HG02759 (cell line): ENCODE results near the gene SMPD3.

Source experiments
- ATAC-seq: cut with Tn5 transposase; IDR thresholded peaks from one replicate; pipeline ENCODE4 v1.9.1; 2021; ENCODE audit warnings: mild to moderate bottlenecking, moderate library complexity; ENCODE audit not compliant: unreplicated experiment

SMPD3 gene

DNA sequence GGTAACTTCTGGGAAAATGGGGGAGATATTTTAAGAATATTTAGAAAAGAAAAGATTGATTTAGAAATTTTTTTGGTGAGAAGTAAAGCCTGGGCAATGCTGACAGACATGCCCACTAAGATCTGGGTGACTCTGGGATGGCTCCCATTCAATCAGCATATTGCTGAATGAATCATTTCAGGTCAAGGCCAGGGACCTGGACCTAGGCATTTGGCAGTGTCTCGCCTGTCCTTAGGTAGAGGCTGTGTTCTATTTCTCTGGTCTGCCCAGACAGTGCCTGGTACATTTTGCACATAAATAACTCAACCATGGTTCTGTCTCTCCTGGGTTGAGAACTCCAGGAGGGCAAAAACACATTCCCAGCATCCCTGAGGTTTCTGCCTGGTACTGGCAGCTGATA is 39.9 kb downstream of the SMPD3 start:
- no peak for ATAC-seq

DNA sequence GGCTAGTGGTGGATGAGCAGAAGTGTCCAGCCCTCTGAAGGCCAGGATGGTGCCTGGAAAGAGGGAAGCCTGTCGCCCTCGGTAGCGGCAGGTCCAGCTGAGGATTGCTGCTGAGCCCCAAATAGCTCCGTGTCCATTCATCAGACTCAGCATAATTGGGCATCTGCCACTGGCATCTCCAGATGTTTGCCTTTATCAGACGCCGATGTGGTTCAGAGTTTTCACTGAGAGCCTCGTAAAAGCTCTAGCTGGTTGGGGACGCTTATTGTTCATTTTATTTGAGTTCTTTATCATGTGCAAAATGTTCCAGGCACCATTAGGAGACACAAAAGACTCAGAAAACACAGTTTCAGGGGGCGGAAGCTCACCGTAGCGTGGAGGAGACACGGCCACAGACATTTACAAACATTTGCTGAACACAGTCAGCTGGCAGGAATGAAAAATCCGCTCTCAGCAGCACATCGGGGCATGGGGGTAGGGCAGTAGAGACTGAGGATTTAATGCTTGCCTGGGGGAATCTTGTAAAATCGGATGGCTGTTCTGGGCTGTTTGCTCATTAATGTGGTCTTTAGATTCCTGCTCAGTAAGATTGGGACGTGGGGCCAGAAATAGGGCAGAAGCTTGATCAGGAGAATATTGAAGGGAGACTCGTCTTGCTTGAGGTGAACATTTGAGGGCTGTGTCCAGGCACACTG is 41.7 kb downstream of the SMPD3 start:
- ATAC-seq = no peak

DNA sequence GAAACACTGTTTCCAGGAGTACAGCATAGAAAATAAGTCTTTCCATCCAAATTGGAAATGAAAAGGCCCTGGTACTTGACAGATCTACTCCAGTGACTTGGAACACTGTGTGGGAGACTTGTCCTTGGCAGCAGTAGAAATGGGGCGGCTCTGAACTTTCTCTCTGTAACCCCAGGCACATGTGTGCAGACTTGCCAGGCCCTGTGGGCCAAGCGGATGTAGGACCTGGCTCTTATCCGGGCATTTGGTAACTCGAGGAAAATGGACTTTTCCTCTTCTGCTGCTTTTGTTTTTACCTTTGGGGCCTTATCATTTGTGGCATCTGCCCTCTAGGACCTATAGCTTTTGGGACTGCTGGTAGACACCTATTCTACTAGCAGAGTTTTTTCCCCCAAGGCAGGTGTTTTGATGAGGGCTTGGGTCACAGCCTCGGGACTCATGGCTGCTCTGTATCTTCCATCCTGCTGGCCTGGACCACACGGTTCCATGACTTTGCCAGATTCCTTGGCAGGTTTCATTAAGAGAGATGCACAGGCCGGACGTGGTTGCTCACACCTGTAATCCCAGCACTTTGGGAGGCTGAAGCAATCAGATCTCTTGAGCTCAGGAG is 43.5 kb downstream of the SMPD3 start:
- ATAC-seq = no peak

DNA sequence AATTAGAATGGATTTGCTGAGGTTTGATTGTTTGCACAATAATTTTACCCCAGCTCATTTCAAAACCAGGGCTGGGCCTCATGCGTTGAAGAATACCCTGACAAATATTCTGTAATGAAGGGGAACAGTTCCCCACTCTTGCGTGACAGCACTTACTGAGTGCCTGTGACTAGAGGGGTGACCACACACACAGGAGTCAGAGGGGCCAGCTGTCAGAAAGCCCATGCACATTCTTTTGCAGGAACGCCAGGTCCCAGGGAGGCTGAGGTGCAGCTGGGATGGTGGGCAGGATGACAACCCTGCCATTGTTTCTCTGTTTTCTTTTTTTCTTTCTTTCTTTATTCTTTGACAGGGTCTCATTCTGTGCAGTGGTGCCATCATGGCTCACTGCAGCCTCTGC is 44.6 kb downstream of the SMPD3 start:
- ATAC-seq = no peak

DNA sequence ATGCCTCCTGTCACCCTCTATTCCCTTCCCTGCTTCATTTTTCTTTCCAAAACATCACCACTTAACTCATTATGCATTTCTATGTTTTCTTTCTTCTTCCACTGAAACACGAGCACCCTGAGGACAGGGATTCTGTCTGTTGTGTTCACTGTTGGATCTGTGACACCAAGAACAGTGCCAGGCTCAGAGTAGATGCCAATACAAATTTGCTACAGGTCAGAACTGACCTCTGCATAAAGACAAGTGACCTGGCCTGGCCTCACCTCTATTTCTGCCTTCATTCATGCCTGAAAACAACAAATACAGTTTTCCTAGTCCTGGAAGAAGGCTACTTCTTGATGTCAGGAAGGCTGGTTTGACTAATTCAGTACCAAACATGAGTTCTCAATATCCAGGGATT is 45.1 kb downstream of the SMPD3 start:
- ATAC-seq = no peak

DNA sequence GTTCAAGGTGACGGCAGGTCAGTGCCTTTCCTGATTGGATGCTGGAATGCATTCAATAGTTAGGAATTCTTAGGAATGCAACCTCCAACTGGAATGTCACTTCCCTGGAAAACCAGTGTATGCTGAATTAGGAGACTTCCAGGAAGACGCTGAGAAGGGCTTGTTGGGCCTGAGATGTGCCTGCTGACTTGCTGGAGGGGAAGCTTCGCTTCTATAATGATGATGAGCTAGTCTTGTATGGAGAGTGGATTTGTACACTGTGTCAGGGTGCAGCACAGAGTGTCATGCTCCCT is 45.6 kb downstream of the SMPD3 start:
- no peak for ATAC-seq

DNA sequence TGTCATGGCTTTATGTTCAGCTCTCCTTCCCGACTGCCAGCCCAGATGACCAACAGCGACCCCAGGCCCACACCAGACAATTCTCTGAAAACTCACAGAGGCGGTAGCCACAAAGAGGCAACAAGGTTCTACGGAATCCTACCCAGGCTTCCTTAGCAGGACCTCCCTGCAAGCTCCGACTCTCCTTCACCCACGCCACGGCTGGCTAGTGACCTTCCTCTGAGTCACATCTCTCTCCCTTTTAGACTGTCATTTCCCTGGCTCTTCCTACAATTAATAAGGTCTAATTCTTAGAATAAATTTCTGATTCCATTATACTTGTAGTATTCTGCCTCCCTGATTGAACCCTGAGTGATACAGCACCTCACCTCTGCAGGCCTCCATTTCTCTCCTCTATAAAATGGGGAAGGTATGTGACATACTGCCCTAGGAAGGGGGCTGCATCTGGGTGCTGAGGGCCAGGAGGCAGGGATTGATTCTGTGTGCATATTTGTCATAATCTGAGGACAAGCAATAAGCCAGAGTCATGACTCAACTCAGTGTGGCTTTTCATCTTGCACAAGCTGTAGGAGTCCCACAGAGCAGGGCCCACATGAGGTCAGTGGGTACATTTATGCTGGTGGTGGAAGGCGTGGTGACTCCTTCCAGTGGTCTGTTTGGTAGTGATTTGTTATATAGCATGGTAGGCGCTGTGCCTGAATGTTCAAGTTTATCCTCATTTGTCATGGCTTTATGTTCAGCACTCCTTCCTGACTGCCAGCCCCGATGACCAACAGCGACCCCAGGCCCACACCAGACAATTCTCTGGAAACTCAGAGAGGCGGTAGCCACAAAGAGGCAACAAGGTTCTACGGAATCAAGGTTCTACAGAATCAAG is 46.2 kb downstream of the SMPD3 start:
- ATAC-seq = no peak

DNA sequence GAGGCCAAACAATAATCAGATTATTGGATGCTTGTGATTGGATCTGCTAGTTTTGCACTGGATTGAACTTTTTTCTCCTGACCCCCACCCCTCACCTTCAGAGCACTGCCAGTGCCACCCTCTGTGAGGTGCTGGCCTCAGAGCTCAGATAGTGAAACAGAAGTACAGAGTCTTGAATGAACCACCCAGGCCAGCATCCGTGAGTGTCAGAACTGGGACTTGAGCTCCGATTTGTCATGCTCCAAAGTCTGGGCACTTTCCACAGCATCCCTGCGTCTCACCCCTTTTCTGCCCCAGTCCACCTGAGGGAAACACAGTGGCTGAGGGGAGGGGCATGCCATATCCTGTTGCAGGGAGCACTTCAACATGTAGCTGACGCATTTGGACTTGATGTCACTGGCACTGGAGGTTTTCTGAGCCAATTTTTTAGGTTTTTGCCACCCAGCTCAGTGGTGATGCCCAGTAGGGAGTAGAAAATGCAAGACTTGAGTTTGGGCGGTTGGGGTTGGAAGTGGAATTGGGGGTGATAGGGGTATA is 47.3 kb downstream of the SMPD3 start:
- no peak for ATAC-seq

DNA sequence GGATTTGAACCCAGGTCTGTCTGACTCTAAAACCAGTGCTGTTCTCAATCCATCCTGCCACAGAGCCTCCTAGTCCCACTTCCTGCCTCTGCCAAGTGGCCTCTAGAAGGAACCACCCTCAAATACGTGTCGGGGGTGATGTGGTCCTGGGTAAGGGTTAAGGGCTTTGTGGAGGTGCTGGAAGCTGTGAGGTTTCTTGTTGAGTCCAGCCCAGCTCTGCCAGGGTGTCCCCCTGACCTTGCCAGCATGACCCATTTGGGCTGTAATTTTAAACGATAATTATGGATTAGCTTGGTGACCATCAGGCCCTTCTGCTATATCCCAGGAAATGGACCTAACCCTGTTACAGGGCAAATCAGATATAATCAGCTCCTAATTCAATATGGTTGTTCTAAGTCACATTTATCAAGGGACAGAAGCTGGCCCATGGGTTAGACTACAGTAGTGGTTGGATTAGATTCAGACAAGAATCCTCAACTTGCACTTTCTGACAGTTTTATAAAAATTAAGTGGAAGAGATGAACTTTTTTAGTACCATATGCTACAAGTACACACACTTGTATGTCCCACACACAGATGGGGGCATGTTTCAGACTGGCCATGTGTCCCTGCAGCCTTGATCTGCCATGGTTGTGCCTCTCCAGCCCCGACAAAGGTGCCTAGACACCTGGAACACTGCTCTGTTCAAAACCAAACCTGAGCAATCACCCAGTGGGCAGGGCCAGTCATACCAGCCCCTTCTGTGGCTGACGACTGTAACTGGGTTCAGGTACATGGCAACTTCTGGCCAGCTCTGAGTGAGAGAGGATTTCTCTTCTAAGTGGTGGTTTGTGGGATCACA is 48.0 kb downstream of the SMPD3 start:
- ATAC-seq = no peak

DNA sequence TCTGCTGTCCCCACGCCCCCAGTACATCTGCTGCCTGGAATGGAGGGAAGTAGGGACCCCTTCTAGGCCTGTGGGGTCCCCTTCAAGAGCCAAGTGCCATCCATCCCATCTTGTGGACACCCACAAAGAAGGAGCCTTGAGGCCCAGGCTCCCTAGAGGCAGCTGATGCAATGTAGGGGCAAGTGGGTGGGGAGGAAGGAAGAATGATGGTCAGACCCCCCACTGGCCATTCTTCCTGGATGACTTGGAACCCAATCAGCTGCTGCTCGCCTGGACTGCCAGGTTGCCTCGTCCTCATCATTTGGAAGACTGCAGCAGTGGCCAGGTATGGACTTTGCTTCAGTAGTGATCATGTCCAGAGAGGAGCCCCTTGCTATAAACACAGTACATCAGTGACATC is 48.9 kb downstream of the SMPD3 start:
- ATAC-seq = no peak

DNA sequence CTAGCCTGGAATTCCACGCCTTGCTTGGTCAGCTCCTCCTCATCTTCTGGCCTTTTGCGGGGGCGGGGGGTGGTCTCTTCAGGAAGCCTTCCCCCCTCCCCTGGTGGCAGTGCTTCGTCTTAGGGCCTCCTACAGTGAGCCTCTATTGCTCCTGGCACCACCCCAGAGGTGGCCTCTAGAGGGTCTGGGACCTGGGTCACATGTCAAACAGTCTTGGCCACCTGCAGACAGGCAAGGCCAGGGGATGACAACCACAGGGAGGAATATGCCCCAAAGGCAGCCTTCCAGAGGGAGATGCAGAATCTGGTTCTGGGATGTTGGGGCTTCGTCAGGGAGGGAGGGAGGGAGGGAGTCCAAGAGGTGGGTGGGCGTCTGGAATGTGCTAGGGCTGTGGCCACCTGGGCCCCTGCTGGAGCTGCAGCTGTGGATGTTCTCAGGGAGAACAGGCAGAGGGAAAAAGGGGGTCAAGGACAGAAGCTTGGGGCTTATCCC is 50.6 kb downstream of the SMPD3 start:
- no peak for ATAC-seq

DNA sequence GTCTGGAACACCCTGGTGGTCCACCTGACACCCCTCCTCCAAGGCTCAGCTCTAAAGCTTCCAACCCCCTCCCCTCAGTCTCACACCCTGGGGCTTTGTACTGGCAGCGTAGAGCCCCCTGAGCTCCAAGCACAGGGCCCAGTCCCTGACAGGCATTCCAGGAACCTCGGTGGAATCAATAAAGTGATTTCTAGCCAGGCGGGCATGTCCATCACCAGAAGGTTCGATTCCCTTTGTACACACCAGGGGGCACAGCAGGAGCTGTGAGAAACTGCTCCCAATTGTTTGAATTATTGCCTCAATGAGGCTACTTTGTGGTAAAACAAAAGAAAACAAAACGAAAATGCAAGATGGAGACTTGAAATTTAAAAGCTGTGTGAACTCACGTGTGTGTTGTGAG is 51.8 kb downstream of the SMPD3 start:
- ATAC-seq = no peak

DNA sequence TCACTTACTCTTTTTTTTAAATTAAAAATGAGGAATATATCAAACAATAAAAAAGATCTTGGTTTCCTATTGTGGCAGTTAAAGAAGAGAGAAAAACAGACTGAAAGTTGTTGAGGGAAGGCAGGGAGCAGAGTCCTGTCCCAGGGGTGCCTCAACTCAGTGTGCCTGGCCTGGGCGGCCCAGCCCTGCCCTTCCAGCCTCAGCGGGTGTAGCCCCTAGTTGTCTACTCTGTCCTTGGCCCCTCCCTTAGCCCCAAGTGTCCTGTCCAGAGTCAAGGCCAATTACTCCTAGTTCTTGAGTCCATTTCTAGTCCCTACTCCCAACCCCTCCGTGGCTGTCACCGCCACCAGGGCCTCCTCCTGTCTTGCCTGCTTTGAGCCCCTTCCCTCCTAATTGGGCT is 52.5 kb downstream of the SMPD3 start:
- ATAC-seq = no peak

DNA sequence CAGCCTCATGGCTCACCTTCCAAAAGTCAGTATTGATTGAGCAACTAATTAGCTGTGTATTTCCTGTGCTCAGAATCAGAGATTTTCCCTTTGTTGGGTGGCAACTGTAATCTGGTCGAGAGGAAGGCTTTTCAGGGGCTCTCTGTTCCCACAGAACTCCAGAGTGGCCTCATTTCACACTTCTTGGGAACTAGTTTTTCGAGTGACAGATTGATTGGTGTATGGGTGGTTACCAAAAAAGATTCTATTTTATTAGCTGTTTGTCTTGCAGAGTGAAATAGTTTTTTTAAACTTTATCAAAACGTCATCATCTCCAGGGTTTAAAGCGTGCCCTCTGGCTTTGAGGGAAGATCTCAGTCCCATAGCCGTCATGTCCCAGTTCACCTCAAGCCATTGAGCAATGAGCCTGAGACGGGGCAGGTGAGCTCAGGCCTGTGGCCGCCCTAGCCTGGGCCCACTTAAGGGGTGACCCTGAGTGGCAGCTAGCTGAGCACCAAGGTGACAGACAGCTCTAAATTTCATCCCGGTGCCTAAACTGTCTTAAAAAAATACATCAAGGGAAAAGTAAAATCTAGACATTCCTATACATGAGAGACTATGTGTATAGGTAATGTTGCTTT is 53.0 kb downstream of the SMPD3 start:
- ATAC-seq = no peak

DNA sequence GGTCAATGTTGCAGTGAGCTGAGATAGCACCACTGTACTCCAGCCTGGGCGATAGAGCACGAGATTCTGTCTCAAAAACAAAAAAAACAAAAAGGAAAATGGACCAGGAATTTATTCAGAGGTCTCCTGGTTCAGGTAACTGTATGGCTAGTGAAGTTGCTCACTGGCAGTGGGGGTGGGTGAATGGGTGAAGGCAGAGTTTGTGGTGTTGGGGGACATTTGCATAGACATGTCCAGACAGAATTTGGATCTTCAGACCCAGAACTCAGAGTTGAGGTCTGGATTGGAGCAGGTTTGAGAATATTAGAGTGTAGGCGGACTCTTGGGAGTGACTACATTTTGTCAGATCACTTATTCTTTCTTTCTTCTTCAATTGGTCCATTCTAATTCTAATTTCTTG is 55.0 kb downstream of the SMPD3 start:
- no peak for ATAC-seq

DNA sequence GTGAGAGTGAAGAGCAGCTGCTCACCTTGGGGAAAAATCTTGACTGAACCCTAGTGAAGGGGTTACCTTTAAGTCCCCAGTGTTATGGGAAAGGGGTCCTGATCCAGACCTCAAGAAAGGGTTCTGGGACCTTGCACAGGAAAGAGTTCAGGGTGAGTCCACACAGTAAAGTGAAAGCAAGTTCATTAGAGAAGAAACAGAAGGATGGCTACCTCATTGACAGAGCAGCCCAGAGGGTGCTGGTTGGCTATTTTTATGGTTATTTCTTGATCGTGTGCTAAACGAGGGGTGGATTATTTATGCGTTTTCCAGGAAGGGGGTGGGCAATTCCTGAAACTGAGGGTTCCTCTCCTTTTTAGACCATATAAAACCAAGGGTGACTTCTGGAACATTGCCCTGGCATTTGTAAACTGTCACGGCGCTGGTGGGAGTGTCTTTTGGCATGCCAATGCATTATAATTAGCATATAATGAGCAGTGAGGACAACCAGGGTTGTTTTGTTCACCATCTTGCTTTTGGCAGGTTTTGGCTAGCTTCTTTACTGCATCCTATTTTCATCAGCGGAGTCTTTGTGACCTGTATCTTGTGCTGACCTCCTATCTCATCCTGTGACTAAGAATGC is 58.4 kb downstream of the SMPD3 start:
- ATAC-seq = no peak

DNA sequence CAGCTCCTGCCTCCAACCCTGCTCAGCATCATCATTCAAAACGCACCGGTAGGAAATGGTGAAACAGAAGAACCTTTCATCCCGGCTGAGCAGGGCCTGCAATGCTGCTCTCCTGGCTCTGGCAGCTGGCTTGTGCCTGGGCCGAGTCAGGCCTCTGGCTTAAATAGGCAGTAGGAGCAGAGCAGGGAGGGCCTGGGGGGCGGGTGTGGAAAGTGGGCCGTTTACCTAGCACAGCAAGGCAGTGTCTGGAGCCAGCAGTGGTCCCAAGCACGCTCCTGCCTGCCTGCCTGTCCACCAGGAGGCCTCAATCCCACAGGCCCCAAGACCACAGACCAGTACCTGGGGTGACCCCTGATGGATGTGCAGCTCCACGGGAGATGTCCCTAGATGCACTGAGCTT is 59.3 kb downstream of the SMPD3 start:
- ATAC-seq = no peak

DNA sequence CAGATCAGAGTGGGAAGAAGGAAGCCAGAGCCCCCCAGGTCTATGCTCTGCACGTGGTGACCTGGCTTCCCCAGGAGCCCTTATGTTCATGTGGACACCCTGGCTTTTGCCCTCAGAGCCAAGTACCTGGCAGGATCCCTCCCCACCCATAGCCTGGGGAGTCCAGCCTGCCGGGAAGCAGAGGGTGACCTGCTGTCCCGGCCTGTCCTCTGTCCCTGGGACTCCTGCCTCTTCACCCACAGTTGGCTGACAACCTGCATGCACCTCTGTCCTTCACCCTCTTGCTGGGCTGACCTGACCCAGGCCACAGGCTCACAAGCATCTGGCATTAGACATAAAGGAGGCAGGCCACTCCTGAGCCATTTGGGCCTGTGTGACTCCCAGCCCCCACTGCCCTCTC is 60.2 kb downstream of the SMPD3 start:
- ATAC-seq = no peak

DNA sequence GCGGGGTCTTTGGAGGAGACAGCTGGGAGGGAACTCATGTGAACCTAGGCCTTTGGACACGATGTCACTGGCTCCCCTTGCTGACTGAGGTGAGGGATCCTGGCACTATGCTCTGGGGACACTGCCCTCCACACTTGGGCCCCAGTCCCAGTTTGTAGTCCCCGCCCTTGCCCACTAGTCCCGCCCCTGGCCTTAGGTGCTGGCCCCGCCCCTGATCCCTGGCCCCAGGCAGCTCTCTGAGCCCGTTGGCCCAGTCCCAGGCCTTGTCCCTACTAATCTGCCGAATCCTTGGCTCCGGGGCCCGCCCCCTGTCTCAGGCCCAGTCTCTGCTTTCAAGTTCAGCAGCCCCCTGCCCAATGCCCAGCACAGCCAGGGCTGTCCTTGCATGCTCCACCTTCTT is 61.0 kb downstream of the SMPD3 start:
- ATAC-seq = no peak

DNA sequence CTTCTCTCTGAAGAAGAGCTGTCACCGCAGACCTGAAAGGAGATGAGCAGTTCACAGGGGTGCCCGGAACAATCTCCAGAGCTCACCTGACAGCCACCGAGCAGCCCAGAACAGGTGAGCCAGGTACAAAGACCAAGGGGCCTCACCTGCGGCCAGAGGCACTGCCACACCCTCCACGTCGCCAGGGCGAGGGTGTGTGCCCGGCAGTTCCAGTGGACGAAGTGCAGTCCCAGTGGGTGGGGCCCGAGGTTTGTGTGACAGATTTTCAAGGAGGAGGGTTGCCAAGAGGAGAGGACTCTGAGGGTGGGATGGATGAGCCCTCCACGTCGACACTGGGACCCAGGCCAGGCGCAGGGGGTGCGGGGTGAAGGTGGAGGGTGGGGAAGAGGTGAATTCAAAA is 61.7 kb downstream of the SMPD3 start:
- ATAC-seq = no peak
